ENCODE results near the gene NCS1. TPM values are rescaled to one million over a fixed set of nuclear protein-coding genes. Genes with fewer than 3 reads are reported as not detected.

The NCS1 gene
- total and polyA plus RNA-seq, 2 of the 8 experiments (the other 6 are each of a cell fraction or from before 2014, with no cell fraction given) = 34.7 to 47.6 TPM

GRCh38 chr9:130194378-130194932 is 22.3 kb downstream of the NCS1 start (continued):
- TF ChIP-seq, protein P1, sequence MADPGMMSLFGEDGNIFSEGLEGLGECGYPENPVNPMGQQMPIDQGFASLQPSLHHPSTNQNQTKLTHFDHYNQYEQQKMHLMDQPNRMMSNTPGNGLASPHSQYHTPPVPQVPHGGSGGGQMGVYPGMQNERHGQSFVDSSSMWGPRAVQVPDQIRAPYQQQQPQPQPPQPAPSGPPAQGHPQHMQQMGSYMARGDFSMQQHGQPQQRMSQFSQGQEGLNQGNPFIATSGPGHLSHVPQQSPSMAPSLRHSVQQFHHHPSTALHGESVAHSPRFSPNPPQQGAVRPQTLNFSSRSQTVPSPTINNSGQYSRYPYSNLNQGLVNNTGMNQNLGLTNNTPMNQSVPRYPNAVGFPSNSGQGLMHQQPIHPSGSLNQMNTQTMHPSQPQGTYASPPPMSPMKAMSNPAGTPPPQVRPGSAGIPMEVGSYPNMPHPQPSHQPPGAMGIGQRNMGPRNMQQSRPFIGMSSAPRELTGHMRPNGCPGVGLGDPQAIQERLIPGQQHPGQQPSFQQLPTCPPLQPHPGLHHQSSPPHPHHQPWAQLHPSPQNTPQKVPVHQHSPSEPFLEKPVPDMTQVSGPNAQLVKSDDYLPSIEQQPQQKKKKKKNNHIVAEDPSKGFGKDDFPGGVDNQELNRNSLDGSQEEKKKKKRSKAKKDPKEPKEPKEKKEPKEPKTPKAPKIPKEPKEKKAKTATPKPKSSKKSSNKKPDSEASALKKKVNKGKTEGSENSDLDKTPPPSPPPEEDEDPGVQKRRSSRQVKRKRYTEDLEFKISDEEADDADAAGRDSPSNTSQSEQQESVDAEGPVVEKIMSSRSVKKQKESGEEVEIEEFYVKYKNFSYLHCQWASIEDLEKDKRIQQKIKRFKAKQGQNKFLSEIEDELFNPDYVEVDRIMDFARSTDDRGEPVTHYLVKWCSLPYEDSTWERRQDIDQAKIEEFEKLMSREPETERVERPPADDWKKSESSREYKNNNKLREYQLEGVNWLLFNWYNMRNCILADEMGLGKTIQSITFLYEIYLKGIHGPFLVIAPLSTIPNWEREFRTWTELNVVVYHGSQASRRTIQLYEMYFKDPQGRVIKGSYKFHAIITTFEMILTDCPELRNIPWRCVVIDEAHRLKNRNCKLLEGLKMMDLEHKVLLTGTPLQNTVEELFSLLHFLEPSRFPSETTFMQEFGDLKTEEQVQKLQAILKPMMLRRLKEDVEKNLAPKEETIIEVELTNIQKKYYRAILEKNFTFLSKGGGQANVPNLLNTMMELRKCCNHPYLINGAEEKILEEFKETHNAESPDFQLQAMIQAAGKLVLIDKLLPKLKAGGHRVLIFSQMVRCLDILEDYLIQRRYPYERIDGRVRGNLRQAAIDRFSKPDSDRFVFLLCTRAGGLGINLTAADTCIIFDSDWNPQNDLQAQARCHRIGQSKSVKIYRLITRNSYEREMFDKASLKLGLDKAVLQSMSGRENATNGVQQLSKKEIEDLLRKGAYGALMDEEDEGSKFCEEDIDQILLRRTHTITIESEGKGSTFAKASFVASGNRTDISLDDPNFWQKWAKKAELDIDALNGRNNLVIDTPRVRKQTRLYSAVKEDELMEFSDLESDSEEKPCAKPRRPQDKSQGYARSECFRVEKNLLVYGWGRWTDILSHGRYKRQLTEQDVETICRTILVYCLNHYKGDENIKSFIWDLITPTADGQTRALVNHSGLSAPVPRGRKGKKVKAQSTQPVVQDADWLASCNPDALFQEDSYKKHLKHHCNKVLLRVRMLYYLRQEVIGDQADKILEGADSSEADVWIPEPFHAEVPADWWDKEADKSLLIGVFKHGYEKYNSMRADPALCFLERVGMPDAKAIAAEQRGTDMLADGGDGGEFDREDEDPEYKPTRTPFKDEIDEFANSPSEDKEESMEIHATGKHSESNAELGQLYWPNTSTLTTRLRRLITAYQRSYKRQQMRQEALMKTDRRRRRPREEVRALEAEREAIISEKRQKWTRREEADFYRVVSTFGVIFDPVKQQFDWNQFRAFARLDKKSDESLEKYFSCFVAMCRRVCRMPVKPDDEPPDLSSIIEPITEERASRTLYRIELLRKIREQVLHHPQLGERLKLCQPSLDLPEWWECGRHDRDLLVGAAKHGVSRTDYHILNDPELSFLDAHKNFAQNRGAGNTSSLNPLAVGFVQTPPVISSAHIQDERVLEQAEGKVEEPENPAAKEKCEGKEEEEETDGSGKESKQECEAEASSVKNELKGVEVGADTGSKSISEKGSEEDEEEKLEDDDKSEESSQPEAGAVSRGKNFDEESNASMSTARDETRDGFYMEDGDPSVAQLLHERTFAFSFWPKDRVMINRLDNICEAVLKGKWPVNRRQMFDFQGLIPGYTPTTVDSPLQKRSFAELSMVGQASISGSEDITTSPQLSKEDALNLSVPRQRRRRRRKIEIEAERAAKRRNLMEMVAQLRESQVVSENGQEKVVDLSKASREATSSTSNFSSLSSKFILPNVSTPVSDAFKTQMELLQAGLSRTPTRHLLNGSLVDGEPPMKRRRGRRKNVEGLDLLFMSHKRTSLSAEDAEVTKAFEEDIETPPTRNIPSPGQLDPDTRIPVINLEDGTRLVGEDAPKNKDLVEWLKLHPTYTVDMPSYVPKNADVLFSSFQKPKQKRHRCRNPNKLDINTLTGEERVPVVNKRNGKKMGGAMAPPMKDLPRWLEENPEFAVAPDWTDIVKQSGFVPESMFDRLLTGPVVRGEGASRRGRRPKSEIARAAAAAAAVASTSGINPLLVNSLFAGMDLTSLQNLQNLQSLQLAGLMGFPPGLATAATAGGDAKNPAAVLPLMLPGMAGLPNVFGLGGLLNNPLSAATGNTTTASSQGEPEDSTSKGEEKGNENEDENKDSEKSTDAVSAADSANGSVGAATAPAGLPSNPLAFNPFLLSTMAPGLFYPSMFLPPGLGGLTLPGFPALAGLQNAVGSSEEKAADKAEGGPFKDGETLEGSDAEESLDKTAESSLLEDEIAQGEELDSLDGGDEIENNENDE (IDR thresholded peaks at IDR 0.05; ENCODE audit: insufficient replicate concordance, low read length) = no peak
- TF ChIP-seq BACH1 (IDR thresholded peaks at IDR 0.05; ENCODE audit: low read length) = no peak
- no peak for TF ChIP-seq SP2 (IDR thresholded peaks at IDR 0.05; ENCODE audit: low read length)

Measured in H1 (cell line).